B cell (primary cell): Measurements from ENCODE around the gene ZNF385D. TPM values are rescaled to one million over a fixed set of nuclear protein-coding genes. Genes with fewer than 3 reads are reported as not detected.

Experiments used
- ATAC-seq: fragments of 200-7000 bp; cut with Tn5 transposase; one replicate; pipeline ENCODE4 v1.10.0; 2021; ENCODE audit warnings: low read depth, mild to moderate bottlenecking, moderate number of reproducible peaks, moderate library complexity
- CTCF ChIA-PET: fragments of 350-600 bp; sonication (Branson Sonifier 250); formaldehyde crosslinking; loops from one replicate; lab custom pipeline; 2021; ENCODE audit warnings: antibody characterized with exemption, inconsistent platforms; lab: Charles Lee
- POLR2A ChIA-PET: fragments of 350-600 bp; sonication (Branson Sonifier 250); formaldehyde crosslinking; loops from one replicate; lab custom pipeline; 2021; ENCODE audit warnings: antibody characterized with exemption; lab: Charles Lee
- DNase-seq: peaks from one replicate; pipeline ENCODE4 v3.0.0; 2013
- H2AFZ ChIP-seq: 2 replicates; pipeline ENCODE4 v1.6.1; 2012; ENCODE audit warnings: mild to moderate bottlenecking, low read depth, low read length; ENCODE audit not compliant: insufficient read depth, poor library complexity, severe bottlenecking
- H3K27ac ChIP-seq, 2 donors: 1 replicate in 1 of 2; 2 replicates in 1 of 2; pipeline ENCODE4 v1.5.1; 2012 to 2013; ENCODE audit warnings: low read length in 2 of 2, mild to moderate bottlenecking in 2 of 2, moderate library complexity in 1 of 2
- H3K27me3 ChIP-seq, 4 experiments: fragments of 200-600 bp in 1 of 4; sonication (generic) in 1 of 4; replicated peaks in 1 of 4; 1 replicate in 2 of 4; 2 replicates in 2 of 4; pipeline versions ENCODE4 v1.6.1 to v1.7.0; 2013 to 2016; ENCODE audit warnings: low read length in 3 of 4, mild to moderate bottlenecking in 2 of 4, mixed read lengths in 1 of 4, moderate library complexity in 1 of 4; ENCODE audit not compliant: insufficient read depth in 4 of 4, control insufficient read depth in 3 of 4; ENCODE audit errors: control extremely low read depth in 1 of 4
- H3K36me3 ChIP-seq, 2 experiments: replicated peaks in 1 of 2; 1 replicate in 1 of 2; 2 replicates in 1 of 2; pipeline versions ENCODE4 v1.6.1 to v1.7.1; 2013; ENCODE audit warnings: low read length in 1 of 2; ENCODE audit not compliant: insufficient read depth in 2 of 2, control insufficient read depth in 1 of 2; ENCODE audit errors: control extremely low read depth in 1 of 2, extremely low read depth in 1 of 2
- H3K4me1 ChIP-seq, 2 donors: fragments of 200-600 bp in 1 of 2; sonication (generic) in 1 of 2; 1 replicate in 1 of 2; 2 replicates in 1 of 2; pipeline versions ENCODE4 v1.5.1 to v1.6.1; 2013 to 2017; ENCODE audit warnings: low read length in 2 of 2; ENCODE audit not compliant: control insufficient read depth in 2 of 2, insufficient read depth in 2 of 2
- H3K4me2 ChIP-seq: replicated peaks from 2 replicates; pipeline ENCODE3; 2012; ENCODE audit warnings: mild to moderate bottlenecking, low read depth, low read length; ENCODE audit not compliant: poor library complexity, severe bottlenecking
- H3K4me3 ChIP-seq, 5 experiments: fragments of 200-600 bp in 1 of 5; sonication (generic) in 1 of 5; 1 replicate in 3 of 5; 2 replicates in 2 of 5; pipeline versions ENCODE4 v1.5.1 to v1.7.0; 2011 to 2016; ENCODE audit warnings: low read length in 4 of 5, mild to moderate bottlenecking in 4 of 5, low read depth in 2 of 5, control low read depth in 1 of 5, moderate library complexity in 1 of 5; ENCODE audit not compliant: insufficient read depth in 1 of 5; ENCODE audit errors: control extremely low read depth in 1 of 5, extremely low read depth in 1 of 5
- H3K79me2 ChIP-seq: fragments of 200-600 bp; sonication (generic); one replicate; pipeline ENCODE4 v1.6.0; 2016; ENCODE audit warnings: low read length; ENCODE audit not compliant: control insufficient read depth, insufficient read depth
- H3K9ac ChIP-seq: fragments of 200-600 bp; sonication (generic); 2 replicates; pipeline ENCODE4 v1.6.1; 2017; ENCODE audit warnings: mild to moderate bottlenecking, low read length, moderate library complexity
- H3K9me3 ChIP-seq, 3 donors: one replicate each; pipeline versions ENCODE4 v1.6.1 to v1.7.1; 2013; ENCODE audit warnings: low read length in 2 of 3; ENCODE audit not compliant: control insufficient read depth in 2 of 3, insufficient read depth in 1 of 3; ENCODE audit errors: control extremely low read depth in 1 of 3
- H4K20me1 ChIP-seq: 2 replicates; pipeline ENCODE4 v1.6.0; 2012; ENCODE audit warnings: mild to moderate bottlenecking, low read length; ENCODE audit not compliant: insufficient read depth, control insufficient read depth, poor library complexity, severe bottlenecking
- H3K27ac Mint-ChIP-seq: one replicate; pipeline ENCODE4 v1.8.0; 2021; ENCODE audit warnings: mixed read lengths
- H3K27me3 Mint-ChIP-seq: one replicate; pipeline ENCODE4 v1.8.0; 2021; ENCODE audit warnings: mixed read lengths
- H3K4me1 Mint-ChIP-seq: one replicate; pipeline ENCODE4 v1.8.0; 2021; ENCODE audit warnings: mixed read lengths
- H3K4me3 Mint-ChIP-seq: one replicate; pipeline ENCODE4 v1.8.0; 2021; ENCODE audit warnings: mixed read lengths
- H3K9me3 Mint-ChIP-seq: one replicate; pipeline ENCODE4 v1.8.0; 2022; ENCODE audit warnings: mixed read lengths; ENCODE audit not compliant: insufficient read depth
- EZH2 ChIP-seq: IDR thresholded peaks from 2 replicates; pipeline ENCODE4 v1.6.1; 2012; ENCODE audit warnings: borderline replicate concordance, low read depth, mild to moderate bottlenecking, moderate library complexity, low read length; ENCODE audit not compliant: insufficient read depth, poor library complexity, severe bottlenecking
- WGBS: methylation state at CpG from one replicate; pipeline ENCODE4 v1.1.5; 2013; ENCODE audit warnings: missing lambda C conversion rate; ENCODE audit not compliant: insufficient coverage; 5-methylcytosine and 5-hydroxymethylcytosine counted together
- intact Hi-C: fragments of 100-400 bp; cut with micrococcal nuclease; formaldehyde crosslinking; loops from one replicate; pipeline ENCODE4 v1.10.0; 2022
- polyA plus RNA-seq: library from polyadenylated mRNA; depleted of rRNA; stranded (reverse); fragments of >200 nt; gene quantifications from 2 replicates; pipeline ENCODE4 v1.2.3, GENCODE V29; 2012
- total RNA-seq, 2 donors: library from RNA; stranded (reverse); fragments of 120-200 nt in 1 of 2; gene quantifications; 1 replicate in 1 of 2; 2 replicates in 1 of 2; pipeline versions ENCODE4 v1.2.3 to v1.2.4, GENCODE V29; 2013 to 2022
- TF ChIP-seq, protein P1 (sequence below): fragments of 200-600 bp; IDR thresholded peaks from one replicate; pipeline ENCODE4 v1.8.0; 2022; ENCODE audit warnings: antibody characterized with exemption, mild to moderate bottlenecking

Gene ZNF385D
- total and polyA plus RNA-seq, 2 donors (not counting 1 experiment from before 2014, with no cell fraction given): not detected

DNA sequence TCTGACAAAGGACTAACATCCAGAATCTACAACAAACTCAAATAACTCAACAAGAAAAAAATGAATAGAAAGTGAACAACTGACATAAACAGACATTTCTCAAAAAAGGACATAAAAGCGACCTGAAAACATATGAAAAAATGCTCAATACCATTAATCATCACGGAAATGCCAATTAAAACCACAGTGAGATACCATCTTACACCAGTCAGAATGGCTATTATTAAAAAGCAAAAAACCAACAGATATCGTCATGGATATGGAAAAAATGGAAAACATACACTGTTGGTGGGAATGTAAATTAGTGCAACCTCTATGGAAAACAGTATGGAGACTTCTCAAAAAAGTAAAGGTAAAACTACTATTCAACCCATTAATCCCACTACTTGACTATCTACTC lies 53.3 kb downstream of the ZNF385D start:
- H3K27ac ChIP-seq: no peak overlapping the region
- POLR2A ChIA-PET: no interaction called here
- H3K4me2 ChIP-seq: no peak overlapping the region
- ATAC-seq (no peak), DNase-seq (no peak)
- no peak overlapping the region for H3K27ac Mint-ChIP-seq
- H4K20me1 ChIP-seq: no peaks in the 10 kb centered on the region
- H3K4me1 ChIP-seq: no peaks in the 10 kb centered on the region
- no peak overlapping the region for H3K4me3 ChIP-seq
- no peaks in the 10 kb centered on the region for H3K9me3 ChIP-seq
- H3K36me3 ChIP-seq: no peaks in the 10 kb centered on the region
- H3K79me2 ChIP-seq: no peaks in the 10 kb centered on the region
- intact Hi-C loops: no loop called here
- no peaks in the 10 kb centered on the region for H3K4me1 Mint-ChIP-seq
- no peak for TF ChIP-seq EZH2
- TF ChIP-seq, protein P1, sequence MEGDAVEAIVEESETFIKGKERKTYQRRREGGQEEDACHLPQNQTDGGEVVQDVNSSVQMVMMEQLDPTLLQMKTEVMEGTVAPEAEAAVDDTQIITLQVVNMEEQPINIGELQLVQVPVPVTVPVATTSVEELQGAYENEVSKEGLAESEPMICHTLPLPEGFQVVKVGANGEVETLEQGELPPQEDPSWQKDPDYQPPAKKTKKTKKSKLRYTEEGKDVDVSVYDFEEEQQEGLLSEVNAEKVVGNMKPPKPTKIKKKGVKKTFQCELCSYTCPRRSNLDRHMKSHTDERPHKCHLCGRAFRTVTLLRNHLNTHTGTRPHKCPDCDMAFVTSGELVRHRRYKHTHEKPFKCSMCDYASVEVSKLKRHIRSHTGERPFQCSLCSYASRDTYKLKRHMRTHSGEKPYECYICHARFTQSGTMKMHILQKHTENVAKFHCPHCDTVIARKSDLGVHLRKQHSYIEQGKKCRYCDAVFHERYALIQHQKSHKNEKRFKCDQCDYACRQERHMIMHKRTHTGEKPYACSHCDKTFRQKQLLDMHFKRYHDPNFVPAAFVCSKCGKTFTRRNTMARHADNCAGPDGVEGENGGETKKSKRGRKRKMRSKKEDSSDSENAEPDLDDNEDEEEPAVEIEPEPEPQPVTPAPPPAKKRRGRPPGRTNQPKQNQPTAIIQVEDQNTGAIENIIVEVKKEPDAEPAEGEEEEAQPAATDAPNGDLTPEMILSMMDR: no peak
- H3K9me3 Mint-ChIP-seq: peaks cover 3% of the 10 kb centered on the region
- H3K9ac ChIP-seq: no peak overlapping the region
- CTCF ChIA-PET: no interaction called here
- H3K27me3 Mint-ChIP-seq: no peaks in the 10 kb centered on the region
- WGBS: no CpG with 5 or more reads among the region's 3 CpGs
- H2AFZ ChIP-seq: no peak overlapping the region
- no peaks in the 10 kb centered on the region for H3K27me3 ChIP-seq
- H3K4me3 Mint-ChIP-seq: no peak overlapping the region

DNA sequence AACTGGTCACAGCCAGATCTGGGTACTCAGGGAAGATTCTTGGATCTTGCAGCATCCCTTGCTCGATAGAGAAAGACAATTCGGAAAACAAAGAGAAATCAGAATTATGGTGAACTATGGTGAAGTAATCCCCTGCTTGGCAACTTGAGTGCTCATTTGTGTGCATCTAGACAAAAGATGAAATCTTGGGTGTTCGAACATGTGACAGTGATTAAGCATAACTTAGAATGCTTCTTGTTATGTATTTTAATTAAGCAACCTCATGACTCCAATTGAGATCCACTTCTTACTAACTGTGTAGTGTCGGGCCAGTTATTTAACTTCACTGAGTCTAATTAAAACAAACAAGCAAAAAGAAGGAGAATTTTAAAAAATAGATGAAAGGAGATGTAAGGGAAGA lies 56.5 kb downstream of the ZNF385D start:
- ChIA-PET POLR2A (no interaction called here), CTCF (no interaction called here)
- Histone ChIP-seq H3K4me1 (no peaks in the 10 kb centered on the region), H3K27ac (no peak overlapping the region), H3K4me2 (no peak overlapping the region), H4K20me1 (no peaks in the 10 kb centered on the region), H3K27me3 (no peaks in the 10 kb centered on the region), H3K4me3 (no peak overlapping the region), H3K36me3 (no peaks in the 10 kb centered on the region), H3K9me3 (no peaks in the 10 kb centered on the region), H3K9ac (no peak overlapping the region), H3K79me2 (no peaks in the 10 kb centered on the region), H2AFZ (no peak overlapping the region)
- ATAC-seq (no peak), DNase-seq (no peak)
- H3K4me3 Mint-ChIP-seq: no peak overlapping the region
- 100% methylated on average over 2 of the region's 4 CpGs for WGBS
- H3K9me3 Mint-ChIP-seq: no peaks in the 10 kb centered on the region
- no peaks in the 10 kb centered on the region for H3K4me1 Mint-ChIP-seq
- no peaks in the 10 kb centered on the region for H3K27me3 Mint-ChIP-seq
- H3K27ac Mint-ChIP-seq: no peak overlapping the region
- intact Hi-C loops: no loop called here
- TF ChIP-seq, protein P1: no peak
- no peak for TF ChIP-seq EZH2
